HepG2 (cell line): Measurements from ENCODE around the gene ZMYND8. TPM values are rescaled to one million over a fixed set of nuclear protein-coding genes. Genes with fewer than 3 reads are reported as not detected.
A peak's percentile ranks its signal among the peaks of the same experiment; 100 is the strongest.

Experiments
- AGO2 ChIP-seq: fragments of 200-400 bp; formaldehyde crosslinking; optimal IDR thresholded peaks from 2 replicates; pipeline ENCODE3; 2017; ENCODE audit warnings: mild to moderate bottlenecking, low read depth, low read length, moderate library complexity
- DMTF1 ChIP-seq: sonication (generic); formaldehyde crosslinking; IDR thresholded peaks from 2 replicates; pipeline ENCODE4 v1.4.0; 2020; ENCODE audit warnings: mild to moderate bottlenecking, missing genetic modification reagents
- IRF1 ChIP-seq: sonication (generic); formaldehyde crosslinking; IDR thresholded peaks from 2 replicates; pipeline ENCODE4 v1.4.0; 2020; ENCODE audit warnings: low read depth, mild to moderate bottlenecking, missing genetic modification reagents
- KDM2A ChIP-seq: sonication (generic); formaldehyde crosslinking; IDR thresholded peaks from 2 replicates; pipeline ENCODE4 v1.4.0; 2020; ENCODE audit warnings: low read depth, missing genetic modification reagents, borderline replicate concordance
- KDM6A ChIP-seq: IDR thresholded peaks from 2 replicates; pipeline ENCODE4 v1.6.1; 2016; ENCODE audit warnings: low read depth
- NBN ChIP-seq: fragments of 450-650 bp; conservative IDR thresholded peaks from 2 replicates; pipeline ENCODE4 v1.6.1; 2017
- NFIC ChIP-seq: IDR thresholded peaks from 2 replicates; pipeline ENCODE4 v1.6.1; 2012; ENCODE audit warnings: mild to moderate bottlenecking, low read length, inconsistent platforms
- SP2 ChIP-seq: sonication (generic); formaldehyde crosslinking; IDR thresholded peaks from 2 replicates; pipeline ENCODE4 v1.5.1; 2020; ENCODE audit warnings: mild to moderate bottlenecking, missing genetic modification reagents
- ZC3H4 ChIP-seq: sonication (generic); formaldehyde crosslinking; IDR thresholded peaks from 2 replicates; pipeline ENCODE4 v1.4.0; 2020; ENCODE audit warnings: missing genetic modification reagents, borderline replicate concordance
- ZFP82 ChIP-seq: sonication (generic); formaldehyde crosslinking; IDR thresholded peaks from 2 replicates; pipeline ENCODE4 v1.5.1; 2020; ENCODE audit warnings: mild to moderate bottlenecking, missing genetic modification reagents, borderline replicate concordance
- ZNF335 ChIP-seq: sonication (generic); formaldehyde crosslinking; IDR thresholded peaks from 2 replicates; pipeline ENCODE4 v1.4.0; 2020; ENCODE audit warnings: missing genetic modification reagents
- ZNF33B ChIP-seq: sonication (generic); formaldehyde crosslinking; IDR thresholded peaks from 2 replicates; pipeline ENCODE4 v1.5.1; 2020; ENCODE audit warnings: mild to moderate bottlenecking, missing genetic modification reagents
- ZNF383 ChIP-seq: sonication (generic); formaldehyde crosslinking; IDR thresholded peaks from 2 replicates; pipeline ENCODE4 v1.4.0; 2020; ENCODE audit warnings: missing genetic modification reagents, mild to moderate bottlenecking, borderline replicate concordance
- ZNF530 ChIP-seq: sonication (generic); formaldehyde crosslinking; IDR thresholded peaks from 2 replicates; pipeline ENCODE4 v1.5.0; 2020; ENCODE audit warnings: low read depth, mild to moderate bottlenecking, missing genetic modification reagents
- ZNF552 ChIP-seq: sonication (generic); formaldehyde crosslinking; IDR thresholded peaks from 2 replicates; pipeline ENCODE4 v1.9.0; 2022; ENCODE audit warnings: missing genetic modification reagents, mild to moderate bottlenecking, borderline replicate concordance
- ZNF558 ChIP-seq: sonication (generic); formaldehyde crosslinking; IDR thresholded peaks from 2 replicates; pipeline ENCODE4 v1.9.0; 2022; ENCODE audit warnings: mild to moderate bottlenecking, missing genetic modification reagents, borderline replicate concordance
- ZNF576 ChIP-seq: sonication (generic); formaldehyde crosslinking; IDR thresholded peaks from 2 replicates; pipeline ENCODE4 v1.4.0; 2020; ENCODE audit warnings: mild to moderate bottlenecking, missing genetic modification reagents
- ZNF782 ChIP-seq: sonication (generic); formaldehyde crosslinking; IDR thresholded peaks from 2 replicates; pipeline ENCODE4 v1.4.0; 2020; ENCODE audit warnings: missing genetic modification reagents, mild to moderate bottlenecking, borderline replicate concordance
- ZSCAN30 ChIP-seq: sonication (generic); formaldehyde crosslinking; IDR thresholded peaks from 2 replicates; pipeline ENCODE4 v1.5.0; 2020; ENCODE audit warnings: mild to moderate bottlenecking, missing genetic modification reagents
- polyA plus RNA-seq, 8 experiments: library from polyadenylated mRNA; depleted of rRNA in 3 of 8; stranded (reverse) in 7 of 8; unstranded in 1 of 8; fragments of >200 nt; fragmentation: Illumina TruSeq in 4 of 8; extraction: Trizol in 4 of 8; gene quantifications; 2 replicates each; pipeline versions ENCODE4 v1.2.1 to v1.2.3, GENCODE V29; 2011 to 2016; ENCODE audit warnings: low read depth in 4 of 8, missing spikeins in 1 of 8, mixed read lengths in 1 of 8; ENCODE audit not compliant: insufficient read depth in 1 of 8
- total RNA-seq, 5 experiments: library from RNA; depleted of rRNA; stranded (reverse); fragments of >200 nt; fragmentation: Illumina TruSeq; extraction: Trizol; gene quantifications; 2 replicates each; pipeline ENCODE4 v1.2.3, GENCODE V29; 2016; ENCODE audit warnings: low read depth in 1 of 5
- TF ChIP-seq, protein P1 (sequence below): sonication (generic); formaldehyde crosslinking; IDR thresholded peaks from 2 replicates; pipeline ENCODE4 v1.5.0; 2020; ENCODE audit warnings: mild to moderate bottlenecking, missing genetic modification reagents
- TF ChIP-seq, protein P2 (sequence below): sonication (generic); formaldehyde crosslinking; IDR thresholded peaks from 2 replicates; pipeline ENCODE4 v1.4.0; 2020; ENCODE audit warnings: missing genetic modification reagents, mild to moderate bottlenecking, borderline replicate concordance

ZMYND8 gene
- total and polyA plus RNA-seq, 2 of the 13 experiments (the other 11 are each of a cell fraction or from before 2014, with no cell fraction given), result 53.9 to 84.7 TPM

- no peak for TF ChIP-seq ZNF530 (CRISPR knock-in tag)
- no peak for TF ChIP-seq NFIC
- no peak for TF ChIP-seq DMTF1 (CRISPR knock-in tag)
- peak; percentile 49; the same call in 1 of the 2 replicates for TF ChIP-seq ZFP82
- 0 out of 2 replicates have a peak, but pooled peaks have one; percentile 43 for TF ChIP-seq IRF1 (CRISPR knock-in tag)
- peak; percentile 28; the same call in 1 of the 2 replicates for TF ChIP-seq SP2
- peak; percentile 5; the same call in 1 of the 2 replicates for TF ChIP-seq ZNF576 (CRISPR knock-in tag)
- peak; percentile 89 for TF ChIP-seq ZSCAN30 (CRISPR knock-in tag)
- TF ChIP-seq AGO2, result no peak
- TF ChIP-seq KDM6A, result no peak
- no peak for TF ChIP-seq ZNF552 (CRISPR knock-in tag)
- TF ChIP-seq ZC3H4 (CRISPR knock-in tag), result peak; percentile 91; the same call in 1 of the 2 replicates
- no peak for TF ChIP-seq ZNF33B (CRISPR knock-in tag)
- 0 out of 2 replicates have a peak, but pooled peaks have one; percentile 8 for TF ChIP-seq ZNF335
- TF ChIP-seq, protein P1, sequence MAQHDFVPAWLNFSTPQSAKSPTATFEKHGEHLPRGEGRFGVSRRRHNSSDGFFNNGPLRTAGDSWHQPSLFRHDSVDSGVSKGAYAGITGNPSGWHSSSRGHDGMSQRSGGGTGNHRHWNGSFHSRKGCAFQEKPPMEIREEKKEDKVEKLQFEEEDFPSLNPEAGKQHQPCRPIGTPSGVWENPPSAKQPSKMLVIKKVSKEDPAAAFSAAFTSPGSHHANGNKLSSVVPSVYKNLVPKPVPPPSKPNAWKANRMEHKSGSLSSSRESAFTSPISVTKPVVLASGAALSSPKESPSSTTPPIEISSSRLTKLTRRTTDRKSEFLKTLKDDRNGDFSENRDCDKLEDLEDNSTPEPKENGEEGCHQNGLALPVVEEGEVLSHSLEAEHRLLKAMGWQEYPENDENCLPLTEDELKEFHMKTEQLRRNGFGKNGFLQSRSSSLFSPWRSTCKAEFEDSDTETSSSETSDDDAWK (CRISPR knock-in tag), result no peak
- no peak for TF ChIP-seq ZNF782
- TF ChIP-seq KDM2A (CRISPR knock-in tag), result no peak
- no peak for TF ChIP-seq NBN
- TF ChIP-seq, protein P2, sequence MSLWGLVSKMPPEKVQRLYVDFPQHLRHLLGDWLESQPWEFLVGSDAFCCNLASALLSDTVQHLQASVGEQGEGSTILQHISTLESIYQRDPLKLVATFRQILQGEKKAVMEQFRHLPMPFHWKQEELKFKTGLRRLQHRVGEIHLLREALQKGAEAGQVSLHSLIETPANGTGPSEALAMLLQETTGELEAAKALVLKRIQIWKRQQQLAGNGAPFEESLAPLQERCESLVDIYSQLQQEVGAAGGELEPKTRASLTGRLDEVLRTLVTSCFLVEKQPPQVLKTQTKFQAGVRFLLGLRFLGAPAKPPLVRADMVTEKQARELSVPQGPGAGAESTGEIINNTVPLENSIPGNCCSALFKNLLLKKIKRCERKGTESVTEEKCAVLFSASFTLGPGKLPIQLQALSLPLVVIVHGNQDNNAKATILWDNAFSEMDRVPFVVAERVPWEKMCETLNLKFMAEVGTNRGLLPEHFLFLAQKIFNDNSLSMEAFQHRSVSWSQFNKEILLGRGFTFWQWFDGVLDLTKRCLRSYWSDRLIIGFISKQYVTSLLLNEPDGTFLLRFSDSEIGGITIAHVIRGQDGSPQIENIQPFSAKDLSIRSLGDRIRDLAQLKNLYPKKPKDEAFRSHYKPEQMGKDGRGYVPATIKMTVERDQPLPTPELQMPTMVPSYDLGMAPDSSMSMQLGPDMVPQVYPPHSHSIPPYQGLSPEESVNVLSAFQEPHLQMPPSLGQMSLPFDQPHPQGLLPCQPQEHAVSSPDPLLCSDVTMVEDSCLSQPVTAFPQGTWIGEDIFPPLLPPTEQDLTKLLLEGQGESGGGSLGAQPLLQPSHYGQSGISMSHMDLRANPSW, result 0 out of 2 replicates have a peak, but pooled peaks have one; percentile 20
- no peak for TF ChIP-seq ZNF558 (CRISPR knock-in tag)
- TF ChIP-seq ZNF383 (CRISPR knock-in tag), result peak; percentile 42; the same call in 1 of the 2 replicates
Measured at GRCh38 chr20:47359530-47360296, 3.2 kb upstream of the ZMYND8 start (continued).
